WTC11 (cell line): ENCODE measurements around the gene NRSN2. TPM values are rescaled to one million over a fixed set of nuclear protein-coding genes. Genes with fewer than 3 reads are reported as not detected.

Source experiments
- ATAC-seq: fragments of 200-7000 bp; cut with Tn5 transposase; 2 replicates; pipeline ENCODE4 v1.10.0; 2021; ENCODE audit warnings: mild to moderate bottlenecking, moderate library complexity
- CTCF ChIA-PET: fragments of 300-600 bp; sonication (Branson Sonifier 250); formaldehyde crosslinking; loops from one replicate; lab custom pipeline; 2021; ENCODE audit warnings: antibody characterized with exemption; lab: Charles Lee
- POLR2A ChIA-PET: fragments of 350-600 bp; sonication (Branson Sonifier 250); formaldehyde crosslinking; loops from one replicate; lab custom pipeline; 2021; ENCODE audit warnings: antibody characterized with exemption; lab: Charles Lee
- DNase-seq: peaks from one replicate; pipeline ENCODE4 v3.0.0; 2021; ENCODE audit warnings: low spot score
- H3K27ac Mint-ChIP-seq: 2 replicates; pipeline ENCODE4 v1.8.0; 2021; ENCODE audit warnings: mixed read lengths
- H3K27me3 Mint-ChIP-seq: 2 replicates; pipeline ENCODE4 v1.8.0; 2021; ENCODE audit warnings: low read depth, mild to moderate bottlenecking, moderate library complexity, mixed read lengths
- H3K36me3 Mint-ChIP-seq: 2 replicates; pipeline ENCODE4 v1.8.0; 2021; ENCODE audit warnings: mixed read lengths
- H3K4me1 Mint-ChIP-seq: 2 replicates; pipeline ENCODE4 v1.8.0; 2022; ENCODE audit warnings: mixed read lengths
- H3K4me3 Mint-ChIP-seq: 2 replicates; pipeline ENCODE4 v1.8.0; 2021; ENCODE audit warnings: mild to moderate bottlenecking, moderate library complexity, mixed read lengths
- H3K9me3 Mint-ChIP-seq: 2 replicates; pipeline ENCODE4 v1.8.0; 2021; ENCODE audit warnings: mixed read lengths
- ATF1 ChIP-seq: sonication (generic); formaldehyde crosslinking; IDR thresholded peaks from 2 replicates; pipeline ENCODE4 v1.8.1; 2023; ENCODE audit warnings: mild to moderate bottlenecking, moderate library complexity, missing genetic modification reagents
- CREB1 ChIP-seq: sonication (generic); formaldehyde crosslinking; IDR thresholded peaks from 2 replicates; pipeline ENCODE4 v1.8.0; 2023; ENCODE audit warnings: mild to moderate bottlenecking, missing genetic modification reagents
- FOXP1 ChIP-seq: sonication (generic); formaldehyde crosslinking; IDR thresholded peaks from 2 replicates; pipeline ENCODE4 v1.8.0; 2022; ENCODE audit warnings: missing genetic modification reagents, mild to moderate bottlenecking, moderate library complexity, borderline replicate concordance
- GABPB1 ChIP-seq: sonication (generic); formaldehyde crosslinking; IDR thresholded peaks from 2 replicates; pipeline ENCODE4 v1.8.1; 2023; ENCODE audit warnings: mild to moderate bottlenecking, missing genetic modification reagents
- TCF7 ChIP-seq: sonication (generic); formaldehyde crosslinking; IDR thresholded peaks from 2 replicates; pipeline ENCODE4 v1.8.0; 2022; ENCODE audit warnings: mild to moderate bottlenecking, low read depth, missing genetic modification reagents, moderate library complexity
- TEAD1 ChIP-seq: sonication (generic); formaldehyde crosslinking; IDR thresholded peaks from 2 replicates; pipeline ENCODE4 v1.8.0; 2022; ENCODE audit warnings: mild to moderate bottlenecking, missing genetic modification reagents
- ZNF281 ChIP-seq: sonication (generic); formaldehyde crosslinking; IDR thresholded peaks from 2 replicates; pipeline ENCODE4 v1.8.0; 2023; ENCODE audit warnings: mild to moderate bottlenecking, missing genetic modification reagents
- total RNA-seq: library from RNA; stranded (reverse); gene quantifications from 3 replicates; pipeline ENCODE4 v1.2.3, GENCODE V29; 2021
- TF ChIP-seq, protein P1 (sequence below): sonication (generic); formaldehyde crosslinking; IDR thresholded peaks from 2 replicates; pipeline ENCODE4 v1.8.1; 2023; ENCODE audit warnings: mild to moderate bottlenecking, missing genetic modification reagents, moderate library complexity
- TF ChIP-seq, protein P2 (sequence below): sonication (generic); formaldehyde crosslinking; IDR thresholded peaks from 2 replicates; pipeline ENCODE4 v1.8.0; 2022; ENCODE audit warnings: missing genetic modification reagents

NRSN2 gene
- total RNA-seq, 1 experiment from 2014 or later = 23.0 TPM

DNA sequence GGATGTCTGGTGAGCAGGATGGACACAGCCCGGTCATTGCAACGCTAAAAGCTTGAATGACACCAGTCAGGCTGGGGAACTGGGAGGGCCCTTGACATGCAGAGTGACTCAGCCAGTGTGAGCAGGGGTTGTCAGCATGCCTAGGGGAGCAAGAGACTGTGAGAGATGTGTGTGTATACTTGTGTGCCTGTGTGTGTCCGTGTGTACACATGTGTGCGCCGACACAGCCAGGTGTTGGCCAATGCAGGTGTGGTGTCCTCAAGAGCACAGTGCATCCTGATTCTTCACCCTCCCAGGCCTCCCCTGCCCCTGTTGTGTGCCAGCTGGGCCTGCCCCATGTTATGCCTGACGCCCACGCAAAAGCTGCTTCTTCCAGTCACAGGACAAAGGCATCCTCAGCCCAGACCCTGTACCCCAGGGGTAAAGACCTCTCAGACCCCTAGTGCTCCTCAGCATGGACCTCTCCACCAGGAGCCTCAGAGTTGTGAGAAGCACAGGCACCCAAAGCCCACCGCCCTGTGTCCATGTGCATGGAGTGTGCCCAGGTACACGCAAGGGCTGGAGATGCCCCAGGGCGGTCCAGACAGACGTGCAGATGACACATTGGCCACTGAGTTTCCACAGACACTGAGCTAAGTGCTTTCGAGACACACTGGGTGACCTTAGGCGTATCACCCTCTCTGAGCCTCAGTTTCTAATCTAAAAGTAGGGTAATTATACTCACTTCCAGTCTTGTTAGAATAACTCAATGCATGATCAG lies 16.6 kb downstream of the NRSN2 start:
- peaks cover 23% of the 10 kb centered on the region for H3K4me1 Mint-ChIP-seq
- ATAC-seq = no peak

DNA sequence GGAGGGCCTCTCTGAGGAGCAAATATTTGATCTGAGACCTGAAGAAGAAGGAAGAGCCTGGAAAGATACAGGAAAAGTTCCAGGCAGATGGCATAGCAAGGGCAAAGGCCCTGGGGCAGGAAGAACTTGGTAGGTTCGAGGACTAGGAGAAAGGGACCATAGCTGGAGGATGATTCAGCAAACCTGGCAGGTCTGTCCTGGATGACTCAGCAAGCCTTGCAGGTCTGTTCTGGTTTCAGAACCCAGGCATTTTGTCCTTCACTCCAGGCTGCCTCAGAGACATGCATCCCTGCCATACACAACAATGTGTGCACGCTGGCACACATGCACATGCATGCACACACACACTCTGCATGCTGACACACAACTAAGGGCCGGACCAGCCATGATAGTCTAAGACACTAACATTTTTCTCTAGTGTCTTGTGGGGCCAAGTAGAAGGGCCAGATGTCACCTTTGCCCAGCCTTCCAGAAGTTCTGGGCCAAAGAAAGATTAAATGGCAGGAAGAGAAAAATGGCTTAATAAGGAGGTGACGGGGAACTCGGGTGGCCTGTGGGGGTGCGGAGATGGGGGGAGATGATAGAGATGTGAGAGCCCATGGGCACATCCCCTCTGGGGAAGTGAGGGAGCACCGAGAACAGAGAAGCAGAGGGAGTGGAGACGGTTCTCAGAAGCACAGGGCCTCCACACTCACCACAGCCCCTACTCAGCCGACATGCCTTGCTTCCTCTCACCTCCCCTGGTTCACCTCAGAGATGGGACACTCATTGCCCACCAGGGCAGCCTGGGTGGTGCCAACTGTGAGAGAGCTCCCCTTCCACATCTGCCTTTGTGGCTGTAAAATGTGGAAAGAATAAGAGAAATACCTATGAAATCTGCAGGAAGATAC lies 18.2 kb downstream of the NRSN2 start:
- peaks cover 14% of the 10 kb centered on the region for H3K4me1 Mint-ChIP-seq
- TF ChIP-seq GABPB1 (CRISPR knock-in tag) (peak; percentile 62), FOXP1 (no peak), TCF7 (CRISPR knock-in tag) (no peak)
- TF ChIP-seq, protein P1, sequence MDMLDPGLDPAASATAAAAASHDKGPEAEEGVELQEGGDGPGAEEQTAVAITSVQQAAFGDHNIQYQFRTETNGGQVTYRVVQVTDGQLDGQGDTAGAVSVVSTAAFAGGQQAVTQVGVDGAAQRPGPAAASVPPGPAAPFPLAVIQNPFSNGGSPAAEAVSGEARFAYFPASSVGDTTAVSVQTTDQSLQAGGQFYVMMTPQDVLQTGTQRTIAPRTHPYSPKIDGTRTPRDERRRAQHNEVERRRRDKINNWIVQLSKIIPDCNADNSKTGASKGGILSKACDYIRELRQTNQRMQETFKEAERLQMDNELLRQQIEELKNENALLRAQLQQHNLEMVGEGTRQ (CRISPR knock-in tag) = no peak
- ATAC-seq = no peak
- H3K4me3 Mint-ChIP-seq = no peak overlapping the region
- H3K36me3 Mint-ChIP-seq = no peaks in the 10 kb centered on the region
- no peaks in the 10 kb centered on the region for H3K9me3 Mint-ChIP-seq
- H3K27me3 Mint-ChIP-seq = peaks cover 8% of the 10 kb centered on the region; the same call in 1 of the 2 replicates
- H3K27ac Mint-ChIP-seq = no peak overlapping the region
- CTCF ChIA-PET = interaction anchor here (0.7 to 0.9 kb wide), 4 partner anchors 67 to 552 kb away, joined by 3 to 6 read pairs (median 3); no protein-coding TSS in a partner anchor
- DNase-seq = no peak
- POLR2A ChIA-PET = interaction anchor here (0.6 to 1.5 kb wide), 3 partner anchors 10 to 16 kb away, joined by 3 to 5 read pairs (median 3); partner anchors contain the start of gene TRIB3

More for the DNA sequence above, 16.6 kb downstream of the NRSN2 start:
- Mint-ChIP-seq H3K27ac (no peak overlapping the region), H3K4me3 (no peak overlapping the region), H3K36me3 (no peaks in the 10 kb centered on the region)
- POLR2A ChIA-PET = interaction anchor here (1.5 to 1.6 kb wide), 2 partner anchors 17 to 44 kb away, joined by 5 to 6 read pairs; partner anchors contain the start of gene TRIB3
- TF ChIP-seq CREB1 (CRISPR knock-in tag) = no peak
- peak; percentile 79 for TF ChIP-seq GABPB1 (CRISPR knock-in tag)
- no peak for TF ChIP-seq TEAD1 (CRISPR knock-in tag)
- TF ChIP-seq, protein P2, sequence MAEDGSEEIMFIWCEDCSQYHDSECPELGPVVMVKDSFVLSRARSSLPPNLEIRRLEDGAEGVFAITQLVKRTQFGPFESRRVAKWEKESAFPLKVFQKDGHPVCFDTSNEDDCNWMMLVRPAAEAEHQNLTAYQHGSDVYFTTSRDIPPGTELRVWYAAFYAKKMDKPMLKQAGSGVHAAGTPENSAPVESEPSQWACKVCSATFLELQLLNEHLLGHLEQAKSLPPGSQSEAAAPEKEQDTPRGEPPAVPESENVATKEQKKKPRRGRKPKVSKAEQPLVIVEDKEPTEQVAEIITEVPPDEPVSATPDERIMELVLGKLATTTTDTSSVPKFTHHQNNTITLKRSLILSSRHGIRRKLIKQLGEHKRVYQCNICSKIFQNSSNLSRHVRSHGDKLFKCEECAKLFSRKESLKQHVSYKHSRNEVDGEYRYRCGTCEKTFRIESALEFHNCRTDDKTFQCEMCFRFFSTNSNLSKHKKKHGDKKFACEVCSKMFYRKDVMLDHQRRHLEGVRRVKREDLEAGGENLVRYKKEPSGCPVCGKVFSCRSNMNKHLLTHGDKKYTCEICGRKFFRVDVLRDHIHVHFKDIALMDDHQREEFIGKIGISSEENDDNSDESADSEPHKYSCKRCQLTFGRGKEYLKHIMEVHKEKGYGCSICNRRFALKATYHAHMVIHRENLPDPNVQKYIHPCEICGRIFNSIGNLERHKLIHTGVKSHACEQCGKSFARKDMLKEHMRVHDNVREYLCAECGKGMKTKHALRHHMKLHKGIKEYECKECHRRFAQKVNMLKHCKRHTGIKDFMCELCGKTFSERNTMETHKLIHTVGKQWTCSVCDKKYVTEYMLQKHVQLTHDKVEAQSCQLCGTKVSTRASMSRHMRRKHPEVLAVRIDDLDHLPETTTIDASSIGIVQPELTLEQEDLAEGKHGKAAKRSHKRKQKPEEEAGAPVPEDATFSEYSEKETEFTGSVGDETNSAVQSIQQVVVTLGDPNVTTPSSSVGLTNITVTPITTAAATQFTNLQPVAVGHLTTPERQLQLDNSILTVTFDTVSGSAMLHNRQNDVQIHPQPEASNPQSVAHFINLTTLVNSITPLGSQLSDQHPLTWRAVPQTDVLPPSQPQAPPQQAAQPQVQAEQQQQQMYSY = no peak
- TF ChIP-seq, all 79 proteins: peak for 1
- CTCF ChIA-PET = interaction anchor here (0.9 to 4.7 kb wide), 10 partner anchors 8 to 377 kb away, joined by 3 to 38 read pairs (median 8); partner anchors contain the start of gene TRIB3
- H3K27me3 Mint-ChIP-seq = peaks cover 8% of the 10 kb centered on the region; the same call in 1 of the 2 replicates
- DNase-seq = no peak
- no peaks in the 10 kb centered on the region for H3K9me3 Mint-ChIP-seq

GRCh38 chr20:366041-366718 lies 19.3 kb downstream of the NRSN2 start:
- H3K9me3 Mint-ChIP-seq = no peaks in the 10 kb centered on the region
- CTCF ChIA-PET = interaction anchor here (0.7 to 1.3 kb wide), 5 partner anchors 11 to 279 kb away, joined by 3 to 5 read pairs (median 4); no protein-coding TSS in a partner anchor
- POLR2A ChIA-PET = interaction anchor here (0.6 to 1.5 kb wide), 2 partner anchors 9 to 14 kb away, joined by 3 to 5 read pairs; partner anchors contain the start of gene TRIB3
- no peak overlapping the region for H3K27ac Mint-ChIP-seq
- DNase-seq = no peak
- peaks cover 11% of the 10 kb centered on the region; the same call in 1 of the 2 replicates for H3K4me1 Mint-ChIP-seq
- peaks cover 8% of the 10 kb centered on the region; the same call in 1 of the 2 replicates for H3K27me3 Mint-ChIP-seq
- H3K4me3 Mint-ChIP-seq = no peak overlapping the region
- no peak for TF ChIP-seq ATF1 (CRISPR knock-in tag)
- TF ChIP-seq ZNF281 = no peak
- no peak for ATAC-seq
- no peaks in the 10 kb centered on the region for H3K36me3 Mint-ChIP-seq
